Motor neuron (in vitro differentiated cells): ENCODE data around the gene USP22. TPM values are rescaled to one million over a fixed set of nuclear protein-coding genes. Genes with fewer than 3 reads are reported as not detected.

ENCODE experiments used
- ATAC-seq, 8 experiments: fragments of 200-7000 bp; cut with Tn5 transposase; replicated peaks in 6 of 8; 2 replicates each; pipeline ENCODE4 v1.8.0; 2021; ENCODE audit warnings: mild to moderate bottlenecking in 8 of 8, moderate library complexity in 8 of 8
- H3K27ac ChIP-seq, 2 donors: fragments of 250-450 bp; sonication (Bioruptor Pico); 2 replicates each; pipeline ENCODE4 v1.9.0; 2021; ENCODE audit warnings: antibody characterized with exemption in 2 of 2, mild to moderate bottlenecking in 2 of 2, moderate library complexity in 1 of 2
- H3K4me1 ChIP-seq, 2 donors: fragments of 250-450 bp; sonication (Bioruptor Pico); replicated peaks in 1 of 2; 2 replicates each; pipeline ENCODE4 v1.6.1; 2021; ENCODE audit warnings: antibody characterized with exemption in 2 of 2, mild to moderate bottlenecking in 2 of 2, moderate library complexity in 1 of 2
- H3K4me3 ChIP-seq, 5 donors: fragments of 250-450 bp; sonication (Bioruptor Pico); 2 replicates each; pipeline ENCODE4 v1.9.0; 2021; ENCODE audit warnings: antibody characterized with exemption in 5 of 5, mild to moderate bottlenecking in 5 of 5, moderate library complexity in 4 of 5
- WGBS, 10 experiments: fragments of 450-650 bp; shearing (Covaris generic); methylation state at CpG; one replicate each; pipeline ENCODE4 v1.0.0; 2022; 5-methylcytosine and 5-hydroxymethylcytosine counted together
- in situ Hi-C, 9 experiments: fragments of 400-800 bp; cut with MboI; loops; one replicate each; pipeline ENCODE4 v1.15.0; 2021; ENCODE audit warnings: low sequenced_read_pairs in 9 of 9, low pct_unique_long_range_greater_than_20kb in 2 of 9; ENCODE audit not compliant: unreplicated experiment in 9 of 9
- total RNA-seq, 8 experiments: library from RNA; unstranded; fragments of 300-600 nt; gene quantifications; 2 replicates each; pipeline versions ENCODE4 v1.2.3 to v1.2.4, GENCODE V29; 2022

The USP22 gene
- total RNA-seq, 8 experiments from 2014 or later: 121 to 282 (median 209) TPM

DNA sequence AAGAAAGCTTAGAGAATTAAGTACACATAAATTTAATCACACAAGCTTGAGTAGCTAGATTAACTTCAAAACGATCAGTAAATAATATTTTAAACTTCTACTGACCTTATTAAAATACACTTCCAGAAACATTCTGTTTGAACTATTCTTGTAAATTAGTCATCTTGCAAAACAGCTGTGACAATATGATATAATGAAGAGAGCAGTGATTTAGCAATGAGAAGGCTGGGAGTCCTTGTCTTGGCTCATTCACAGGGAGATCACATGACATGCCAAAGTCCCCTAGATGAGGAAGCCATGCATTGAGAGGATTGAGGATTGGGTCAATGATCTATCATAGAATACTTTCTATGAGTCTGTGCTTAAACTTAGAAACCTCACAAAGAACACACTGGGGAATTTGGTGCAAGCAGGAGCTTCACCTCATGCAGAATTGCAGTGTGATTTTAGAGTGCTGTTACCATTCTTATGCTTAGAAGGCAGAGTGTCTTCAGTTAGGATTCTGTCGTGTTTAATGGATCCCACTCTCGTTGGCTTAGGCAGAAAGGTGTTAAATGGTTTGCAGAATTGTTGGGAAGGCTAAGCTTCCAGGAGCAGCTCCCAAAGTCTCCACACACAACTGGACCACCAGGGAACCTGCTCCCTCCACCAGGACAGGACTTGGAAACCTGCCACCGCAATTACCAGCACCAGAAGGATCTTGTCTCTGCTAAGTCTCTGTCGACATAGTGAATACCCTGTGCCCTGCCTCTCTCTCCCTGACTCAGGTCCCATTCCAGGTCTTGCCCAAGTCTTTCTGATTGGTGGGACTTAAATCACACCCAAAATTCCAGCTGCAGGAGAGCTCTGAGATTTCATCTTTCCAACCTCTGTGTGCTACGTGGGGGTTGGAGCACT, 87.1 kb downstream of the USP22 start:
- Histone ChIP-seq H3K27ac (no peak overlapping the region), H3K4me1 (no peaks in the 10 kb centered on the region), H3K4me3 (no peak overlapping the region)
- 0 to 100% (median 53%) methylated on average over 2 to 5 of the region's 6 CpGs; no CpG with 5 or more reads in 2 of the 10 experiments for WGBS, 10 experiments
- peak in 6 of 8 experiments; percentile 30 to 94 (median 73) for ATAC-seq
- in situ Hi-C loops: no loop called here

- ATAC-seq: peak in 1 of 8 experiments; percentile 15
- WGBS, 10 experiments: 8 to 100% (median 82%) methylated on average over 1 to 4 of the region's 4 CpGs
- in situ Hi-C loops: no loop called here
- Histone ChIP-seq H3K4me3 (no peak overlapping the region), H3K27ac (no peak overlapping the region), H3K4me1 (no peaks in the 10 kb centered on the region)
These were observed 88.0 kb downstream of the USP22 start for GRCh38 chr17:20954794-20955193.

DNA sequence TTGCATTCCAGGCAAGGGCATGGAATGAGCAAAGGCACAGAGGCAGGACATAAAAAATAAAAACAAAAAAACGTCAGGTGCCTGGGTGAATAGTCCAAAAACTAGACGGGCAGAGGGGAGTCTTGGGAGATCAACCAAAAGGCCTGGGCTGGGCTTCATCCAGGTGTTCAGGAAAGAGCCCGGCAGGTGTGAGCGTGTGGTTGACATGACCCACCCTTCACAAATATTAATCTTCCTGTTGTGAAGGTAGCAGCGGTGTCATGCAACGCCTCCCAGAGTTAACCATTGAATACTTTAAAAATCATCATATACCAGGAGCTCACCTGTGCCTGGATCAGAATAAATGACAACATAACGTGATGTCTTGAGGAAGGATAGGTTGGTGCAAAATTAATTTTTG, 90.6 kb downstream of the USP22 start:
- no peak overlapping the region for H3K4me3 ChIP-seq
- no peak overlapping the region for H3K27ac ChIP-seq
- 39 to 100% (median 83%) methylated on average over 1 to 6 of the region's 7 CpGs for WGBS, 10 experiments
- H3K4me1 ChIP-seq: no peaks in the 10 kb centered on the region
- in situ Hi-C loops: no loop called here
- ATAC-seq: no peak

Other genes starting within 250 kb of the USP22 start
- 10 to 100 TPM in 7 of 8 experiments, 1 to 10 TPM in 1; 8.3 to 49.4 (median 18.3) TPM for gene DHRS7B, start 84.0 kb upstream of the USP22 start, total RNA-seq
- gene TMEM11, start 171.2 kb upstream of the USP22 start, total RNA-seq: 10 to 100 TPM; 18.7 to 41.5 (median 25.1) TPM
- gene NATD1, start 210.4 kb upstream of the USP22 start, total RNA-seq: 10 to 100 TPM in 1 of 8 experiments, 1 to 10 TPM in 7; 3.6 to 10.8 (median 4.9) TPM
- gene MAP2K3, start 241.7 kb upstream of the USP22 start, total RNA-seq: 10 to 100 TPM in 3 of 8 experiments, 1 to 10 TPM in 5; 3.8 to 41.7 (median 6.7) TPM